Myocyte (in vitro differentiated cells): ENCODE data around the gene CD8B2. TPM values are rescaled to one million over a fixed set of nuclear protein-coding genes. Genes with fewer than 3 reads are reported as not detected.
A peak's percentile ranks its signal among the peaks of the same experiment; 100 is the strongest.
"Not testable (repeated sequence)": the region's sequence is repeated elsewhere in the genome, so short reads cannot be mapped to it uniquely, and the experiment has no call there.

ENCODE experiments used
- DNase-seq: peaks from one replicate; pipeline ENCODE4 v3.0.0-alpha.2; 2012; ENCODE audit warnings: low read depth
- total RNA-seq: library from RNA; depleted of rRNA; stranded (reverse); fragments of >200 nt; gene quantifications from 2 replicates; pipeline ENCODE4 v1.2.3, GENCODE V29; 2014

The CD8B2 gene
- total RNA-seq, 1 donor from 2014 or later = not detected

DNA sequence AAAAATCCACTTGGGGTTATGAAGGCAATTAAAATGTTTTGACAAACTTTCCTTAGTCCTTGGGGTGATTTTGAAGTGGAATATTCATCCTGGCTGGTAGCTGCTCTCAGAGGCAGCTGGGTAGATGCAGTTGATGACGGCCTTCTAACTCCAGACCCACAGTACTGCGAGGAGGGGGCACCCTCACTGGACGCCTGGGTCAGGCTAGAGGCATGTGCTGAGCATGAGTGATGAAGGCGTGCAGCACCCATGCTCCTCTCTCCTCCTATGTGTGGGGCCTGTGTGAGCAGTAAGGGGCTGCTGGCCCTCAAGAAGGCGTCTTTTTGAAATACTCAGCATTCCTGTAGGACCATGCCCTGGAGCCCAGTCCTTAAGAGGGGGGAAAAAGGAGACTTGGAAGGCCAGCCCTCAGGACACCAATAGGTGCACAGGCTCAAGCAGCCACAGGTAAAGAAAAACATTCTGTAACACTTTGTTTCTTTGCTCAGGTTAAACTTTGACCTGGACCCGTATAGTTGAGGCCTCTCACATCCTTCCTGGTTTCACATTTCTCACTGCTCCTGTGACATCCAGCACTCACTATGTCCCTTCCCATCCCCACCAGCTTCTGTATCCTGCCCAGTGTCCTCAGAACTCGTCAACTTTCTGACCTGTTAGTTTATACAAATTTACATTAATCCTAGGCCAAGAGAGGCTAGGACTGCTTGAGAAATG is 64.4 kb downstream of the CD8B2 start:
- no peak for DNase-seq

GRCh38 chr2:106552921-106553320 is 65.8 kb downstream of the CD8B2 start:
- no peak for DNase-seq

GRCh38 chr2:106553321-106553720 is 66.2 kb downstream of the CD8B2 start:
- DNase-seq = no peak

DNA sequence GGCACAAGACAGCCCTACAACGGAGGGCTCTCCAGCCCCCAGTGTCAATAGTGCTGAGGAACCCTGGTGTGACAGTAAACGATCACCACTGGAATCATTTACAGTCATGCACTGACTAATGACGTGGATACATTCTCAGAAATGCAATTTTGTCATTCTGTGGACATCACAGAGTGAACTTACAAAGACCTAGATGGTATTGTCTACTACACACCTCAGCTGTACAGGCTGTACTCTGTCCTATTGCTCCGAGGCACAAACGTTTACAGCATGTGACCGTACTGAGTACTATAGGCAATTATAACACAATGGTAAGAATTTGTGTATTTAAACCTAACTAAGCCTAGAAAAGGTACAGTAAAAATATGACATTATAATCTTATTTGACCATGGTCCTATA is 67.2 kb downstream of the CD8B2 start:
- no peak for DNase-seq

DNA sequence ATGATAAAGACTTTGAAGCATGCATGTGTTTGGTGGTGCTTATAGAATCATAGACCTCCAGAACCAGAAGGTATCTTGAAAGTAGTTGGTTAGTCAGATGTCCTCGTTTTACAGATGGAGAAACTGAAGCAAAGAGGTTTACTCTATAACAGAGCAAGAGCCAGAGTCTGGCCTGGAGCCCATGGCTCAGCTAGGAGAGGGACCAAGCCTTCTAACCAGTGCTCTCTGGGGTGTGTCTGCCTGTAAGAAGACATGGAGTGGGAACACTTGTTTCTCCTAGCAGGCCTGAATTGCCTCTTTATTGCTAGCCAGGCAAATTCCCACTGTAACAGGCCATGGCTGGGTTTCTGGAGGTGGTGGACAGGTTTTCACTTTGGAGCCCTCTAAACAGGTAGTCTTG is 67.9 kb downstream of the CD8B2 start:
- no peak for DNase-seq

DNA sequence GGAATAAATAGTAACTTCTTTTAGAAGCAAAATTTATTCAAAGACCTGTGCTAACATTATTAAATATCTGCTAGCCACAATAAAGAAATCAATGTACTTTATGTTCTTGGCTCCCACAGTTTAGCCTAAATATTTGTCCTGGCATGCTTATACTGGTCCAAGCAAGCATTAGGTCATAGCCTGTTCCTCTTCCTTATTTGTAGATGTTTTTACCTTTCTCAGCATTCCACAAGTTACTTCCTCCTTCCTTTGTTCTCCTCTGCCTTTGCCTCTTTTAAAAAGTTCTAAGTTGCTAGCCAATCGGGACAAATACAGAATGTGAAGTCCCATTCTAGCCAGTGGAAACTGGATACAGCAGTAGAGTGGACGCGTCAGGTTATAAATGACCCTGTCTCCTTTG is 72.6 kb downstream of the CD8B2 start:
- DNase-seq = not testable (repeated sequence)

DNA sequence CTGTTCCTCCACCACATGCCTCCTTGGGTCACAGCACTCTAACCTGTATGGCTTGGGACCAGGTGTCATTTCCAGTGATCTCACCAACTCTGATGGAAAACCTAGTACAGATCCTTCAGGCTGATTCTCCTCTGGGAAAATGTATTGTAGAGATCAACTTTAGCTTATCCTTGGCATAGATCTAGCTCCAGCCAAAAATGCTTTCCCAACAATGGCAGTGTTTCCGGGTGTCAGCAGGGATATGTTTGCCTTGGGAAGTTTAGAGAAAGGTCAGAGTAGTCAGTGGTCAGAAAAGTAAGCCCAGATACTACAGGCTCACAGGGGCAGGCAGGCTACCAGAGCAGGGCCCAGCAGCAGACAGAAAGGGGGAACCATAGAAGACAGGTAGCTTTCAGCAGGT is 73.6 kb downstream of the CD8B2 start:
- no peak for DNase-seq

DNA sequence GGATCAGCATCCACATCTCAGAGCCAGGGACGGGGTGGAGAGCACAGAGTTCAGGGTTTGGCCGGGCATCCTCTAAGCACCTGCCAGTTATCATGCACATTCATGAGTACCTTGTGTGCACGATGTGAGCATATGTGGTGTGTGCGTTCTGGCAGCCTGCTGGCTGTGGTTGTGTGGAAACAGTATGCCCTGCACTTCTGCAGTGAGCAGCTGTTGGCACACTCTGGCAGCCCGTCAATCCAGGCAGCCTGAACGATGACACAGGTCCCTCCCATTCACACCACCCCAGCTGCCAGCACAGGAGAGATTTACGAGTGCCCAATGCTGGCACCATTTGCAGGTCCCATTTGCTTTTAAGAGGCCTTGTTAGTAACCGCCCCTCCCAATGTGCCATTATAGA is 74.2 kb downstream of the CD8B2 start:
- DNase-seq = peak; percentile 54

DNA sequence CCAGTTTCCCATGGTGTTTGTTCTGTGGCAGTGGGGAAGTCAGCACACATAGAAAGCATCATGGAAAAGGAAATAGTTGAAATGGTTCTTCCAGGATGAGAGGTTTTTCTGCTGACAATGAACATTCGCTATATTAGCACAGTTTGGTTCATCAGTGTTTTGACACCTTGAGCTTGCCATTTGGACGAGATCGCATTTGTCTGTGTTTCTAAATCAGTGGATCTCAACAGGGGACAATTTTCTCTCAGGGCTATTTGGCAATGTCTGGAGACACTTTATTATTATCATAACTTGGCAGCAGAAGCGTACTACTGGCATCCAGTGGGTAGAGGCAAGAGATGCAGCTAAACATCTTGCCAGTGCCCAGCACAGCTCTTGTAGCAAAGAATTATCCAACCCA is 74.6 kb downstream of the CD8B2 start:
- no peak for DNase-seq

DNA sequence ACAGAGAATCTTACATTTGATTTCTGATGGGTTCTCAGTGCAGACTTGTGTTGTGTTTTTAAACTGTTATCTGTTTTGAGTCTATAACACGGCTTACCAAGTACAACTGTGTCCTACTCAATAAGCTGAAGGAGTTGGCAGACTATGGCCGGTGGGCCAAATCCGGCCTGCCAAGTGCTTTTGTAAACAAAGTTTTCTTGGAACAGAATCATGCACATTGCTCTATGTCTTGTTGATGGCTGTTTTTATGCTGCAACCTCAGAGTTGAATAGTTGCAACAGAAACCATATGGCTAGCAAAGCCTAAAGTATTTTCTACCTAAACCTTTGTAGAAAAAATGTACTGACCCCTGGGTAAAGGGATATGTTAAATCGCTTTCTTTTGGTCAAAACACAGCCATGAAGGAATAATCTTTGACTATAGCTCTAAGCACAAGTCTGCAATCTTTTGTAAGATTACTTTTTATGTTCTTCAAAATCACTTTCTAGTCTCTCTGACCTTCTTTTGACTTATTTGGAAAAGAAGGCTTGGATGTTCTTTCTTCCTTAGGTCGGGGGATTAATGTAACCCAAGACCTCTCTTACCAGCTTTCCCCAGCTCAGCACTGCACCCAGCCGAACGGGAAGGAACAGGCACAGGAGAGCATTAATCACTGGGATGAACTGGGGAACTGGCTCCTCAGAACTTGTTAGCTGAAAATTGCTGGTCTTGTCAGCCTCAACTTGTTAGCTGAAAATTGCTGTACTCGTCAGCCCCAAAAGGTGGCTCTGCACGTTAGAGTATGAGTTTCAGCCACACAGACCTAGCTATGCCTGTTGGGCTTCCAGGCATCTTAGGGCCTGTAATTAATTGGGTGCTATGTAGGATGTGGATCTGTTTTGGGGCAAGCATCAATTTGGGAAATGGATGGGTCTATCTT is 75.4 kb downstream of the CD8B2 start:
- no peak for DNase-seq

GRCh38 chr2:106563195-106563594 is 76.0 kb downstream of the CD8B2 start:
- no peak for DNase-seq

- no peak for DNase-seq
These were observed 78.4 kb downstream of the CD8B2 start for GRCh38 chr2:106565599-106565998.

DNA sequence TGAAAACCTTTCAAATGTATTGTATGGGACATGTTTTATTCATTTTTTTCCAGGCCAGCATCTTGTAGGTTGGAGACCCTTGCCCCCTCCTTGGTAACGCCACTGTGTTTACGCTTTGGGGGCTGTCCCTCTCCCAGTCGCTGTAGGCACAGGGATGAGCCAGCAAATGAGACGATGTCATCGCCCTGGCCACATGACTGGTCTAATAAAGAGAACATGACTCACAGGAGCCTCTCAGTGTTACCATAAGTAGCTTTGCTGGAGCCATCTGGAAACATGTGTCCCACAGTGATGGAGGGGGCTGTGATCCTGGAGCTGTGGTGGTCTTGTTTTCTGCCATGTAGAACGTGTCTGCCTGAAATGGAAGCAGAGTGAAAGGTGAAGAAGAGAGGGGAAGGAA is 78.9 kb downstream of the CD8B2 start:
- peak; percentile 27 for DNase-seq

DNA sequence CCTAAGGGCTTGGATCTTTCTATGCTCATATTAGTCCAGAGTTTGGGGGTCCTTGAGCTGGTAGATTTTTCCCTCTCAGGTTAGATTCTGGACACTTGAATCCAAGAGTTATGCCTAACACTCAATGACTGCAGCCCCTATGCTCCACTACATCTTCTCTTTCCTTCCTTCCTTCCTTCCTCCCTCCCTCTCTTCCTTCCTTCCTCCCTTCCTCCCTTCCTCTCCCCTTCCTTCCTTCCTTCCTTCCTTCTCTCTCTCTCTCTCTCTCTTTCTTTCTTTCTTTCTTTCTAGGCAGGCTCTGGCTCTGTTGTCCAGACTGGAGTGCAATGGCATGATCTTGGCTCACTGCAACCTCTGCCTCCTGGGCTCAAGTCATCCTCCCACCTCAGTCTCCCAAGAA is 79.3 kb downstream of the CD8B2 start:
- not testable (repeated sequence) for DNase-seq

- no peak for DNase-seq
These were observed 83.2 kb downstream of the CD8B2 start for GRCh38 chr2:106570316-106570715.

Other genes starting within 250 kb of the CD8B2 start
- 0.16 and 0.64 TPM in 2 replicates for gene RGPD3, start 19.0 kb upstream of the CD8B2 start, total RNA-seq